GM21528 (cell line): ENCODE results near the gene DPM3.
"Not testable (repeated sequence)": the region's sequence is repeated elsewhere in the genome, so short reads cannot be mapped to it uniquely, and the experiment has no call there.

ENCODE experiments used
- ATAC-seq: cut with Tn5 transposase; IDR thresholded peaks from one replicate; pipeline ENCODE4 v1.9.1; 2021; ENCODE audit warnings: mild to moderate bottlenecking, moderate library complexity; ENCODE audit not compliant: unreplicated experiment, low FRiP score

Gene DPM3, protein sequence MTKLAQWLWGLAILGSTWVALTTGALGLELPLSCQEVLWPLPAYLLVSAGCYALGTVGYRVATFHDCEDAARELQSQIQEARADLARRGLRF

GRCh38 chr1:155139895-155140629 is at the start of gene DPM3:
Gene DPM3 (minus strand): TSS chr1:155140531. CDS start chr1:155140240, 291 bp downstream.
- ATAC-seq, result peak; percentile 59

- ATAC-seq, result not testable (repeated sequence)
These were observed 49.6 kb upstream of the DPM3 start for GRCh38 chr1:155189926-155190325.

GRCh38 chr1:155188268-155188667 is 47.9 kb upstream of the DPM3 start:
- ATAC-seq, result no peak

DNA sequence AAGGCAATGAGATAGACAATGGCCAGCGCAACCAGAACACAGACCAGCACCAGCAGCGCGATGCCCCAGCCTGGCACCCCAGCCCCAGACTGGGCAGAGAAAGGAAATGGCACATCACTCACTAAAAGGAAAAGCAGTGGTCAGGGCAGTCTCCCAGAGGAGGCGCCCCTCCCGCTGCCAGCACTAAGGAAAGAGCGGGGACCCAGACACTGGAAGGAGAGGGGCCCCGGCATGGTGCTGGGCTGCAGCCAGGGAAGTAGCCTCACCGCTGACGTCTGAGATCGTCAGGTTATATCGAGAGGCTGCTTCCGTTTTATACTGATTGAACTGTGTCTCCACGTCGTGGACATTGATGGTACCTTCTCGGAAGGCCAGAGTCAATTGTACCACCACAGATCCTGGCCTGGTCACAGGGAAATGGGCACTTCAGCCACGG is 47.1 kb upstream of the DPM3 start:
- ATAC-seq, result no peak

GRCh38 chr1:155186794-155187455 is 46.6 kb upstream of the DPM3 start:
- ATAC-seq, result no peak

GRCh38 chr1:155186067-155186793 is 45.9 kb upstream of the DPM3 start:
- no peak for ATAC-seq

DNA sequence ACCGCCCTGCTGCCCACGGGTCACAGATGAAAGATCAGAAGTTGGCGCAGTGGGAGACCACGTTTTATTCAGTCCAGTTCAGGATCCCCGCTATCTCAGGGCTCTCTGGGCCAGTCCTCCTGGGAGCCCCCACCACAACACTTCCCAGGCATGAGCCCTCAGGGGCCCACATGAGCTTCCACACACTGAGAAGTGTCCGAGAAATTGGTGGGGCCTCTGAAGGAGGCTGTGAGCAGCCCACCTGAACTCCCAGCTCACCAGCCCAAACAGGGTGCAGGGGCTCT is 45.4 kb upstream of the DPM3 start:
- ATAC-seq, result peak; percentile 25

- ATAC-seq, result peak; percentile 80
These were observed 44.8 kb upstream of the DPM3 start for GRCh38 chr1:155184835-155185782.

DNA sequence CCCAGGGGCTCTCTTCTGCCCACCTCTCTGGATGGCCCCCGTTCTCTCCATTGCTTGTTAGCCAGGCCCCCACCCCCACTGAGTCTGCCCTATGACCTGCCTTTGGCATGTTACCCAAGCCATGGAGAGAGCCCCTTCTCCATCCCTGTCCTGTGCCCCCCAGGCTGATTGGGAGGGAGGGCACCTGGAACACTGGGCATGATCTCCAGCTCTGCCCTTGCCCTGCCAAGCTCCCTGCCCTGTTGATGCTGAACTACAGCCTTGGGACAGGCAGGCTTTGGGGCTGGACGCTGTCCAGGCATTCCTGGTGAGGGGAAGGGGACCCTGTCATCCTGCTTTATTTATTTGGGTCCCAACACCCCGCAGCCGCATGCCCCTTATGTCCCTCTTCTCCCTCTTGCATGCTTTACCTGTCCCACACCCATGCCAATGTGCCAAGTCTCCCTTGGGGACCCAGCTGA is 44.0 kb upstream of the DPM3 start:
- no peak for ATAC-seq

DNA sequence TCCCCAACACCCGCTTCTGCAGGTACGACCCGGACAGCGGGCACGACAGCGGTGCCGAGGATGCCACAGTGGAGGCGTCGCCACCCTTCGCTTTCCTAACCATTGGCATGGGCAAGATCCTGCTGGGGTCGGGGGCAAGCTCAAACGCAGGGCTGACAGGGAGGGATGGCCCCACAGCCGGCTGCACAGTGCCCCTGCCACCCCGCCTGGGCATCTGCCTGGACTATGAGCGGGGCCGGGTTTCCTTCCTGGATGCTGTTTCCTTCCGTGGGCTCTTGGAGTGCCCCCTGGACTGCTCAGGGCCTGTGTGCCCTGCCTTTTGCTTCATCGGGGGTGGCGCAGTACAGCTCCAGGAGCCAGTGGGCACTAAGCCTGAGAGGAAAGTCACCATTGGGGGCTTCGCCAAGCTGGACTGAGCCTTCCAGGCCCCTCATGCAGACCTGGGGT is 43.5 kb upstream of the DPM3 start:
- ATAC-seq, result no peak

DNA sequence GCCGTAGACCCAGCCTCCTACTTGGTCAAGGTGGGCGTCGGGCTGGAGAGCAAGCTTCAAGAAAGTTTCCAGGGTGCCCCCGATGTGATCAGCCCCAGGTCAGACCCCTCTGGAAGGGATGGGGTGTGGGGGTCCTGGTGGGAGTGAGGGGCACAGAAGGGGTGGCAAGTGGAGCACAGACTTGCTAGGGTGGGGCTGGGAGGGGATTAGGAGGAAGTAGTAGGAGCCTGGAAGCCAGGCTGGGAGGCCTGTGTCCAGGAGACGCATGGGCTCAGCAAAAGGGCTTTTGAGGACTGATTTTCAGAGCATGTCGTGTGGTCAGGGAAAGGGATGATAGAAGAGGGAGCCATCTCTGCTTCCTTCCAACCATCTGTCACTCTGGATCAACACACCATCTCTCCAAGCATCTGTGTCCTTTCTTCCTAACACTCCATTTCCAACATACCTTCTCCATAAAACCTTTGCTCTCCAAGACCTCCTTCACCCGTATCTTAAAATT is 41.8 kb upstream of the DPM3 start:
- ATAC-seq, result no peak

- no peak for ATAC-seq
These were observed 41.2 kb upstream of the DPM3 start for GRCh38 chr1:155181371-155182051.

DNA sequence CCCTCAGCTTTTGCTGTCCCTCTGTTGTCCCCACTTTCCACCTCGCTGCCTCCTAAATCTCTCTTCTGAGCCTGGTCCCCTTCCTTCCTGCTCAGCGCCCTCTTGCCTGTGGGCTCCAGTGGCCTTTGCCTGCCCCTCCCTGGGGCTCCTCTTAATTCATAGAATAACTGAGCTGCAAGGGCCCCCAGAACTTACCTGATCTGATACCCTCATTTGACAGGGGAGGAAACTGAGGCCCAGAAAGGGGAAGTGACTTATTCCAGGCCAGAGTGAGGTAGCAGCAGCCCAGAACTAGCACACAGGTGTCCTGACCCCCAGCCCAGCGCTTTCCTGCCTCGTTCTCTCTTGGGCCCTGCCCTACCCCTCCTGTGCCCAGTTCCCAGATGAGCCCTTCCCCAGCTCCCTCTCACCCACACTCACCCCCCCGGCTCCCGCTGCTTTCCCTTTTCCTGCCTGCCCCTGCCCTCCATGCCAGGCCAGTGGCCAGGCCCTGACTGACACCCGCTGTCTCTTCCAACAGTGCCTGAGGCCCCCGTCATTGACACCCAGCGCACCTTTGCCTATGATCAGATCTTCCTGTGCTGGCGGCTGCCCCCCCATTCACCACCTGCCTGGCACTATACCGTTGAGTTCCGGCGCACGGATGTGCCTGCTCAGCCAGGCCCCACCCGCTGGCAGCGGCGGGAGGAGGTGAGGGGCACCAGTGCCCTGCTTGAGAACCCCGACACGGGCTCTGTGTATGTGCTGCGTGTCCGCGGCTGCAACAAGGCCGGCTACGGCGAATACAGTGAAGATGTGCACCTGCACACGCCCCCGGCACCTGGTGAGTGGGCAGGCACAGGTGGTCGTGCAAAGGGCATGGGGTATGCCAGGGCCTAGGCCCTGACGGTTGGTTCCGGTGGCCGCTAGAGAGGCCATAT is 39.0 kb upstream of the DPM3 start:
- no peak for ATAC-seq

- ATAC-seq, result no peak
These were observed 38.2 kb upstream of the DPM3 start for GRCh38 chr1:155178441-155179111.

- ATAC-seq, result no peak
These were observed 37.6 kb upstream of the DPM3 start for GRCh38 chr1:155177918-155178281.

DNA sequence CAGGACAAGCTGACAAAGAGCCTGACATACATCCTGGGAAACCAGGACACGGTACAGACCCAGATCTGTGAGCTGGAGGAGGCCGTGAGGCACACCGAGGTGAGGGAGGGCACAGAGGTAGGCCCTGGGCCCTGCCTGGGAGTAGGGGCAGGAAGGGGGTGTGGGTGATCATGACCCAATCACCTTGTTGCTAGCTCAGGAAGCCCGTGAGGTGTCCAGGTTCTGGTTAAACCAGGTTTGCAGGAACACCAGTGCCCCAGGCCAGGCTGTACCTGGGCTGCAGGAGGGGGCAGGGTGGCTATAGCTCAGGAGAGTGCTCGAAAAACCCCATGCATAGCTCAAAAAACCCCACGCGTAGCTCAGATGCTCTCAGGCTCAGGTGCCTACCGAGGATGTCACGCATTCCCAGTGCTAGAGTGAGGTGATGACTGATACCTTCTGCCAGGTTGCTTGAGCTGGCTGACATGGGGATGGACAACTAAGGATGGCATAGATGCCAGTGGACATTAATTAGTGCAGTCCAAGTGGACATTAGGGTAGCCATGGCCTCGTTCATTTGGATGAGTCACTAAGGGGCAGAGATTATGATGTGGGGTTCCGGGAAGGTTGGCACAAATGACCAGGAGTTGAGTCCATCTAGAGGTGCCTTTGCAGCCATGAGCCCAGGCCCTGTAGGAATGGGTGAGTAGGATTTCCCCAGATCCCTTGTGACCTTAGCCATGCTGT is 37.0 kb upstream of the DPM3 start:
- ATAC-seq, result no peak

DNA sequence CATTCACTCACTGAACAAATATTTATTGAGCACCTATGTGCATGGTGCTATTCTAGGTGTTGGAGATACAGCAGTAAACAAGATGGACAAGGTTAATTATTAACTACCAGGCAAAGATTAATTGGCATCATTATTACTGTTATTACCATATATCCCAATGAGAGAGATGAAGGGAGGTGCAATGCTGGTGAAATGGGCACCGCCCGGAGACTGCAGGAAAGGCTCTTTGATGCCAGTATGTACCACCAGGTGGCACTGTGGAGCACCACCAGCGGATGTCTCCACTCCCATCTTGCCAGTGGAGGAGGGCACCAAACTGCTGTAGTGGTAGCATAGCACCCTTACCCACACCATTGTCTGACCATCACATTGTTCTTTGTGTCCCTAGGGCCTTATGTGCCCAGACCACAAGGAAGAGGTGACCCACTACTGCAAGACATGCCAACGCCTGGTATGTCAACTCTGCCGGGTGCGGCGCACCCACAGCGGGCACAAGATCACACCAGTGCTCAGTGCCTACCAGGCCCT is 36.3 kb upstream of the DPM3 start:
- no peak for ATAC-seq
